NT2/D1 (cell line): ENCODE results near the gene NSD2.

Experiments
- DNase-seq: peaks from one replicate; pipeline ENCODE4 v3.0.0-alpha.2; 2011; ENCODE audit warnings: low read depth, low spot score
- H3K27me3 ChIP-seq: 2 replicates; pipeline ENCODE4 v1.6.0; 2011; ENCODE audit warnings: mild to moderate bottlenecking; ENCODE audit not compliant: insufficient read length, insufficient read depth
- H3K36me3 ChIP-seq: 2 replicates; pipeline ENCODE4 v1.6.1; 2011; ENCODE audit warnings: mild to moderate bottlenecking, low read length, mixed read lengths; ENCODE audit not compliant: insufficient read depth, insufficient read length
- H3K4me1 ChIP-seq: 2 replicates; pipeline ENCODE4 v1.5.1; 2011; ENCODE audit not compliant: insufficient read depth, insufficient read length
- H3K4me3 ChIP-seq: 2 replicates; pipeline ENCODE4 v1.5.1; 2011; ENCODE audit warnings: low read depth; ENCODE audit not compliant: insufficient read length
- H3K9ac ChIP-seq: 2 replicates; pipeline ENCODE4 v1.6.0; 2011; ENCODE audit warnings: low read depth; ENCODE audit not compliant: insufficient read length
- H3K9me3 ChIP-seq: 2 replicates; pipeline ENCODE4 v1.5.1; 2011; ENCODE audit warnings: mild to moderate bottlenecking, low read length; ENCODE audit not compliant: insufficient read depth
- SUZ12 ChIP-seq: IDR thresholded peaks from 2 replicates; pipeline ENCODE4 v1.6.1; 2011; ENCODE audit not compliant: insufficient read length, insufficient read depth; ENCODE audit errors: extremely low read depth
- YY1 ChIP-seq: IDR thresholded peaks from 2 replicates; pipeline ENCODE4 v1.6.1; 2011; ENCODE audit not compliant: insufficient read length, insufficient read depth
- ZNF274 ChIP-seq: IDR thresholded peaks from 2 replicates; pipeline ENCODE4 v1.6.1; 2011; ENCODE audit warnings: mild to moderate bottlenecking, low read depth, low read length

NSD2 gene

DNA sequence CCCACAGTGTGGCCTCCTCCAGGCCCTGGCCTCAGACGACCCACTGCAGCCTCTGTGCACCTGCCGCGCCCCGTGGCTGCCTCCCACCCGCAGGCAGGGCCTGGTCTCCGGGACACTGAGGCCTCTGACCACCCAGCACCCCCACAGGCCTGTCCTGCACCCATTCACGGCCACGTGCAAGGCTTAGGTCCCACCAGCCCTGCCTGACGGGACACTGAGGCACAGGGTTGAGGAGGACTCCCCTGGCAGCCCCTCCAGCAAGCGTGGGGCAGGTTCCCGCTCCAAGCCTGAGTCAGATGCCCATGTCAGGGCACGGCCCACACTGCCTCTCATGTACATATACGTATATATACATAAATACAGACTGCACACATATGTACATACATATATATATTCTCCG lies 114.1 kb downstream of the NSD2 start:
- Histone ChIP-seq H3K9me3 (no peaks in the 10 kb centered on the region), H3K9ac (no peak overlapping the region), H3K27me3 (no peaks in the 10 kb centered on the region), H3K36me3 (peaks cover 99% of the 10 kb centered on the region), H3K4me1 (no peaks in the 10 kb centered on the region), H3K4me3 (no peak overlapping the region)
- TF ChIP-seq ZNF274, result no peak
- no peak for TF ChIP-seq SUZ12
- TF ChIP-seq YY1, result no peak
- no peak for DNase-seq

DNA sequence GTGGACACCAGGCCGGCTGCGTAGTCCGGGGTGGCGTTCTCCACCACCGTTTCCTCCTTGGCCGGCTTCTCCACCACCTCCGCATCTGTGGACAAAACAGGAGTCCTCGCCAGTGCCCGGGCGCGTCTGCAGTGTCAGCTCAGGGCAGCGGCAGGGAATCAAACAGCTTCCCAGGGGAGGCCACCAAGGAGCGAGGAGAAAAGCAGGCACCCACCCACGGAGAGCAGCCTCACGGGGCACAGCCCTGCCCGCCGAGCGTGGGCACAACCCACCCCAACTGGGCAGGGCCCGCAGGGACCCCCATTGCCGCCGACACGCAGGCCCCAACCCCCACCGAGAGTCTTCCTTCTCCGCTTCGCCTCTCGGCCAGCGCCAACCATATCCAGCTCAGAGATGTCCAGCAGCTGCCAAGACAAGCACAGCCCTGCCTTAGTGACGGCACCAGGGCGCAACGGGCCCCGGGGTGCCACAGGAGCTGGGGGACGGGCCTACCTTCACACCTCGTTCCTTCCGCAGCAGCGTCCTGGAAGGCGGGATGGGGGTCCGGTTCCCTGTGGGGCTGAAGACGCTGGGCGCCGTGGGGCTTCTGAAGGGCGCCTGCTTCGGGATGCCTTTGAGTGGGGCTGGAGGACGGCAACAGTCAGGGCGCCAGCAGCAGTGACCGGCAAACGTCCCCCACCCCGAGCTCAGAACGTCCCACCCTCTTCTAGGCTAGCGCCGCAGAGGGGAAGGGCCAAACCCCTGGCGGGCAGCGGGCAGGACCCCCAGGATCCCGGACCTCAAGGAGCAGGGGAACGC lies 114.8 kb downstream of the NSD2 start:
- TF ChIP-seq ZNF274 (no peak), YY1 (no peak), SUZ12 (no peak)
- Histone ChIP-seq H3K9ac (no peak overlapping the region), H3K9me3 (no peaks in the 10 kb centered on the region), H3K4me3 (no peak overlapping the region), H3K4me1 (no peaks in the 10 kb centered on the region), H3K36me3 (peaks cover 99% of the 10 kb centered on the region), H3K27me3 (no peaks in the 10 kb centered on the region)
- no peak for DNase-seq

DNA sequence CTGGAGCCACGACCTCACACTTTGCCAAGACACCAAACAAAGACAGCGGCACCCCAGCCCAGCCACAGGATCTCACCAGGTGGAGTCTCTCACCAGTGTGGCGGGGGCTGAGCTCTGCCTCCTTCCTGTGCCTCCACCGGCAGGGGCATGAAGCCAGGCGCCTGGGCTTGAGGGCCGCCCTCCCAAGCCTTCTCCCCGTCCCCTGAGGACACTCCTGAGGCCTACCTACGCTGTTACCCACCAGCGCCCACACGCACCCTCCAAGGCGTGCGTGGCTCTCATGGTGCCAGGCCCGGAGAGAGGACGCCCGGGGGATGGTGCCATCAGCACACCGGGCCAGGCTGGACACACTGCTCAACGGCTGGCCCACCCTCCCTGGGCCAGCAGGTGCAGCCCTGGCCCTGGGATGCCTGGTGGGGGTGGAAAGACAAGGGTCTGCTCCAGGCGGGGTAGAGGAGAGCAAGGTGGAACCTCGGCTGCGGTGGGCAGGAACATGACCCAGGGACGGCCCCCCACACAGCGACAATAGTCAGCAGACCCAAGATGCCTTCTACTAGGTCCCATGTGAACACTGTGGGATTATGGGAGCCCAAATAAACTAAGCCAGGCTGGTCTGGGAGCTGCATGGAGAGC lies 115.5 kb downstream of the NSD2 start:
- Histone ChIP-seq H3K27me3 (no peaks in the 10 kb centered on the region), H3K36me3 (peaks cover 99% of the 10 kb centered on the region), H3K4me1 (peaks cover 1% of the 10 kb centered on the region), H3K9ac (no peak overlapping the region), H3K9me3 (no peaks in the 10 kb centered on the region), H3K4me3 (no peak overlapping the region)
- no peak for TF ChIP-seq ZNF274
- no peak for TF ChIP-seq YY1
- TF ChIP-seq SUZ12, result no peak
- no peak for DNase-seq

DNA sequence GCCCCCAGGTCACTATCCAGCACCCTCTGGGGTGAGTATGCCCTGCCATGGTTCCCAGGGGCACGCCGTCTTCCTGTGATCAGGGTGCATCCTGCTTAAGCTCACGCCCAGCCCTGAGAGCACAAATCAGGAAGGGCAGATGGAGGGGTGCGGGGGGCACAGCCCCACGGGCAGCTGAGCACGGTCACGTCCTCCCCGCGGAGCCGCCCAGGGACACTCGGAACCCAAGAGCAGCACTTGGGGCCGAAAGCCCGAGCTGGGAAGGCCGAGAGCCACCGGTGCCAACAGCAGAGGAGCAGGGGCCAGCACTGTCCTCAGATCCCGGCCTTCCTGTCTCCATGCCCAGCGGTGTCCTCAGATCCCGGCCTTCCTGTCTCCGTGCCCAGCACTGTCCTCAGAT lies 116.1 kb downstream of the NSD2 start:
- no peaks in the 10 kb centered on the region for H3K27me3 ChIP-seq
- no peak overlapping the region for H3K4me3 ChIP-seq
- TF ChIP-seq SUZ12 (no peak), ZNF274 (no peak), YY1 (no peak)
- H3K4me1 ChIP-seq, result peaks cover 6% of the 10 kb centered on the region
- DNase-seq, result no peak
- no peak overlapping the region for H3K9ac ChIP-seq
- H3K9me3 ChIP-seq, result no peaks in the 10 kb centered on the region
- H3K36me3 ChIP-seq, result peaks cover 99% of the 10 kb centered on the region

DNA sequence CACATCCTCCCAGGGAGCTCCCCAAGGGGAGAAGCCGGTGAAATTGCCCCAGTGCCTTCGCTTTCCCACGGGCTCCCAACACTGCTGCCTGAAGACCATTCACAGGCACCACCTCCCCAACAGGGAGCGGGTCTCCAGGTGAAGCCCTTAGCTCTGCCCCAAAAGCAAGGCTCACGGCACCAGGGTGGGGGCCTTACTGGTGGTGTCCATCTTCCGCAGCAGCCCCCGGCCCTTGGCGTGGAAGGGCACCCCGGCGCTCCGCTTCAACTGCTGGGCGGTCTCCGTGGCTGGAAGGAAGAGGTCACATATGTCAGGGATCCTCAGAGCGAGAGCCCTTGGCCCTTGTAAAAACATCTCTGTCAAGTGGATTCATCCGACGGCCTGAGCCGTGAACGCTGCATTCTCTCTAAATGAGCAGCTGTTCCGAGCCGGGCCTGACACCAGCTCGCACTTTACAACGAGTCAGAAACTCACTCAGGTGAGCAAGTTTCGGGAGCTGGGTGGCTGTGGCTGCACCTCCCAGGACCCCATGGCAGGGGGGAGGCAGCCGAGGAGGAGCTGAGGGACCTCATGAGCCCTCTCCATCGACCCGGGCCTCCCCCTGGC lies 116.6 kb downstream of the NSD2 start:
- no peak overlapping the region for H3K4me3 ChIP-seq
- no peak for DNase-seq
- H3K27me3 ChIP-seq, result no peaks in the 10 kb centered on the region
- H3K36me3 ChIP-seq, result peaks cover 97% of the 10 kb centered on the region
- H3K9ac ChIP-seq, result no peak overlapping the region
- H3K9me3 ChIP-seq, result no peaks in the 10 kb centered on the region
- peaks cover 10% of the 10 kb centered on the region for H3K4me1 ChIP-seq
- TF ChIP-seq YY1, result no peak
- TF ChIP-seq SUZ12, result no peak
- TF ChIP-seq ZNF274, result no peak

DNA sequence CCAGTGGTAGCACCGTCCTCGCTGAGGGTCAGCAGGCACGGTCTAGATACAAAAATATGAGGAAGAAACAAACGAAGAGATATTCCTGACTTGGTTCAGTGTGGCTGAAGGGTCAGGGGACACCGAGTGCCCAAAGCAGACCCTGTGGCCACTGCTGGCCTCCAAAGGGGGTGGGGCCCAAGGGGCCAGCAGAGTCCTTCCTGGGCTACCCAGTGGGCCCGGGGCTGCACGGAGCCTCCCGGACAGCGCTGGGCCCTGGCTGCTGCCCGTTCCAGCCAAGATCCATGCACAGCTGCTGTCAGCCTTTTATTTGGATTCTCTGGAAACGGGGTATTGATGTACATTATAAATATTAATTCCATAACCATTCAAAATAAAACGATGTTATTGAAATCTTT lies 117.1 kb downstream of the NSD2 start:
- Histone ChIP-seq H3K9ac (no peak overlapping the region), H3K27me3 (no peaks in the 10 kb centered on the region), H3K4me3 (no peak overlapping the region), H3K4me1 (peaks cover 10% of the 10 kb centered on the region), H3K36me3 (peaks cover 92% of the 10 kb centered on the region), H3K9me3 (no peaks in the 10 kb centered on the region)
- no peak for TF ChIP-seq YY1
- no peak for TF ChIP-seq ZNF274
- TF ChIP-seq SUZ12, result no peak
- no peak for DNase-seq
